ENCODE data around the gene PEDS1.
A peak's percentile ranks its signal among the peaks of the same experiment; 100 is the strongest.

PEDS1 gene

DNA sequence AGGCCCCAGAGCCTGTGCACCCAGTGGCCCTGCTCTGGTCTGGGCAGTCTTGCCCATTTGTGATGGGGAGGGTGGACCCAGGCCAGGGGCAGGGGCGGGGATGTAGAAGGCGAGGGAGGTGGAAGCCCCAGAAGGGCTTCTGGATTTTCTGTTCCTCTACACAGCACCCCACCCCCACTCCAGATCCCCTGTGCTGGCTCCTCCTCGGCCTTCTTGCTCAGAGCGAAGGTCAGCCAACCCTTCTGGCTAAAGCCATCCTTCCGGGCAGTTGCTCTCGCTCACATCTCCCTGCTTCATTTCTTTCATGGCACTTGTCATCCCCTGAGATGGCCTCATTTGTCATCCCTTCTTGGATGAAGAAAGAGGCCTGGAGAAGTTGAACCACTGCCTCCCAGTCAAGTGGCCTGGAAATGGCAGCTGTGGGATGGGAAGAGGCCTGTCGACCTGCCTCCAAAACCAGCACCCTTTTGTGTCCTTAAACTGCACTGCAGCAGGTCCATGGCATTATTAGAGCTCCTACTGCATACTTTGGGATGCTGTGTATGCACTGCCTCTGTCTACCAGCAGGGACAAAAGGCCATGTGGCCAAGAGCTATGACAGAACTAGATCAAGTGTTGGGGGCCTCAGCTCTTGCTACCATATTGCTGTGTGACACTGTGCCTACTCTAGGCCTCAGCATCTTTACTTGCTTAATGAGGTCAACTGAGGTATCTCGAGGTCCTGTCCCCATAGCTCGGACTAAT, 19.9 kb downstream of the PEDS1 start:
- no peak for DNase-seq

DNA sequence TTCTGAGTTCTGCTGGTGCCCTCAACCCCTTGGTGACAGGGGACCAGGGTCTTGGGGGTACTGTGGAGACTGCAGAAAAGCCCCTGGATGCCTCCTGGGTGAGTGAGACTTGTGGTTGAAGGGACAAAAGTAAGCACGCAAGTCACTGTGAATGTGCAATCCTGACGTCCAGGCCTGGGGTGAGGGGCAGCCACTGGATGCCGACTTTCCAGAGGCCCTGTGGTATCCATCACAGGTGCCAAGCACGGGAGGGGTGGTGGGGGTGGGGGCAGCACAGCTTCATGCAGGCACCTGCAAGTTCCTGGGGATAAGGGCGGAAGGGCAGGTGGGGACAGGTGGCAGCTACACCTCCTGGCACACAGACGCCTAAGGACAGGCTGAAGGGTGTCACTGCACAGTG, 20.5 kb downstream of the PEDS1 start:
- no peak for DNase-seq

- no peak for DNase-seq
These were observed 22.5 kb downstream of the PEDS1 start for GRCh38 chr20:50130995-50131394.

- no peak for DNase-seq
These were observed 23.2 kb downstream of the PEDS1 start for GRCh38 chr20:50130356-50130723.

- DNase-seq, result no peak
These were observed 23.7 kb downstream of the PEDS1 start for GRCh38 chr20:50129662-50130355.

DNA sequence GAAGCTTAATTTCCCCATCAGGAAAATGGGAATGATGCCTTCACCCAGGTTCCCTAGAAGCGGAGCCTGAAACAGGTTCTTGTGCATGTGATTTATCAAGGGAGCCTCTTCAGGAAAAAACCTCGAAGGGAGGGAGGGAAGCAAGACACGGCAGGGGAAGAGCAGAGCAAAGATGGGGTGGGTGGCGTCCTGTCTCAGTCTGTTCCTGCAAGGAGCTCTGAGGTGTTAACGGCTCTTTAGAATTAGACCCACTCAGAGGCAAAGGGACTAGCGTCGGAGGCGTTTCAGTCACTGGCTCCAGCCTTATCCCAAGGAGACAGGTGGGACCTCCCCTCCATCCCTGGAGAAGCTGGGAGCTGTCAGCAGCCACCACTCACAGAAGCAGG, 25.0 kb downstream of the PEDS1 start:
- DNase-seq, result no peak

GRCh38 chr20:50127587-50128519, 25.7 kb downstream of the PEDS1 start:
- no peak for DNase-seq

DNA sequence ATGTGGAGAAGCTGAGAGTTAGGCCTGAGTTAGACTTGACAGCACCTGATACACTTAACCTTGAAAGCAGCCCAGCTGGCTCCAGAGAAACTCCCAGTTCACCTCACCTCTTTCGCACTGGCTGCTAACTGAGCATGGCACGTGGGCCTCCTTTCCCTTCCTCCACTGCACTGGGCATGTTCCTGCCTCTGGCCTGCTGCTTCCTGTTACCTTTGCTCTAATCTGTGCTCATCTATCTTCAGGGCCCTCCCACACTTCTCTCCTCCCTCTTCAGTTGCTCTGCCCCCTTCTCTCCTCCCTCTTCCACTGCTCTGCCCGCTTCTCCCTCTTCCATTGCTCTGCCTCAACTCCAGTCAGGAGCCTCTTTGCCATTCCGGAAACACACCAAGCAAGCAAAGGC, 26.9 kb downstream of the PEDS1 start:
- no peak for DNase-seq

DNA sequence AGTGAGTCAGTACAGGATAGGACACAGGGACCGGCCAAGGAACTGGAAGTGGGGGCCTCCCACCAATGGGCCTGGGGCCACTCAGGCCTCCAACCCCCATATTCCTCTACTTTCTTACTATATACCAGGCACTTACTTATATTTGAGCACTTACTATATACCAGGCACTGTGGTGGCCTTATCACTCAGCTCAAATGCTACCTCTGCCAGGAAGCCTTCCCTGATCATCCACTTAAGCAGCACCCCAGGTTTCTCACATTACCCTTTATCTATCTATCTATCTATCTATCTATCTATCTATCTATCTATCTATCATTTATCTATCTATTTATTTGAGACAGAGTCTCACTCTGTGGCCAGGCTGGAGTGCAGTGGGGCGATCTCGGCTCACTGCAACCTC, 28.2 kb downstream of the PEDS1 start:
- DNase-seq, result no peak

DNA sequence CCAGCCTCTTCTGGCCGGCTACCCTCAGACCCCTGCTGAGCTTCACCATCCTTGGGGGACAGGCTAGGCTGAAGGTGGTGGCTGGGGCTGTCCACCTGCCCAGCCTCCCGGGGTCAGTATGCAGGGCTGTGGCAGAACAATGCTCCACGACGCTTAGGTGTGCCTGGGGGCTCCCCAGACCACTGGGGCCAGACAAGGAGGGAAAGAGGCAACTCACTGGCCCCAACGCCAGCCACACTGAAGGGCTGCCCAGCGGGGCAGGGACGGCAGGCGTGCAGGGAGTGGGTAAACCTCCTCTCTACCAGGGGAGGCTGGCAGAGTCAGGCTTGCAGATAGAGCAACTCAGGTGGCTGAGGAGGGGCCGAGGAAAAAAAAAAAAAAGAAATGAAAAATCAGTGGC, 29.0 kb downstream of the PEDS1 start:
- no peak for DNase-seq

- no peak for DNase-seq
These were observed 30.1 kb downstream of the PEDS1 start for GRCh38 chr20:50123418-50123817.

- DNase-seq, result no peak
These were observed 30.8 kb downstream of the PEDS1 start for GRCh38 chr20:50122763-50123162.

- DNase-seq, result no peak
These were observed 31.7 kb downstream of the PEDS1 start for GRCh38 chr20:50121858-50122271.

GRCh38 chr20:50120935-50121693, 32.4 kb downstream of the PEDS1 start:
- peak; percentile 72 for DNase-seq

DNA sequence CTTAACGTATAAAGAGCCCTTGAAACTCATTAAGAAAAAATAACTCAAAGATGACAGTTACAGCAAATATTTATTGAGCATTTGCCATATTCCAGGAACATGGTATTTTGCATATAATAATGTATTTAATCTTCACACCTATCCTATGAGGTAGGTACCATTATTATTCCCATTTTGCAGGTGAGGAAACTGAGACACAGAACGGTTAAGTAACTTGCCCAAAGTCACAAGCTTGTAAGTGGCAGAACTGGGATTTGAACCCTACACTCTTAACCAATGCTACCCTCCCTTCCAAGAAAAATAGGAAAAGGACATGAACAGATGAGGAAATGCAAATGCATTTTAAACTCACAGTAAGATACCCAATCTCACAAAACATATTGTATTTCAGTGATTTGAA, 35.3 kb downstream of the PEDS1 start:
- no peak for DNase-seq

DNA sequence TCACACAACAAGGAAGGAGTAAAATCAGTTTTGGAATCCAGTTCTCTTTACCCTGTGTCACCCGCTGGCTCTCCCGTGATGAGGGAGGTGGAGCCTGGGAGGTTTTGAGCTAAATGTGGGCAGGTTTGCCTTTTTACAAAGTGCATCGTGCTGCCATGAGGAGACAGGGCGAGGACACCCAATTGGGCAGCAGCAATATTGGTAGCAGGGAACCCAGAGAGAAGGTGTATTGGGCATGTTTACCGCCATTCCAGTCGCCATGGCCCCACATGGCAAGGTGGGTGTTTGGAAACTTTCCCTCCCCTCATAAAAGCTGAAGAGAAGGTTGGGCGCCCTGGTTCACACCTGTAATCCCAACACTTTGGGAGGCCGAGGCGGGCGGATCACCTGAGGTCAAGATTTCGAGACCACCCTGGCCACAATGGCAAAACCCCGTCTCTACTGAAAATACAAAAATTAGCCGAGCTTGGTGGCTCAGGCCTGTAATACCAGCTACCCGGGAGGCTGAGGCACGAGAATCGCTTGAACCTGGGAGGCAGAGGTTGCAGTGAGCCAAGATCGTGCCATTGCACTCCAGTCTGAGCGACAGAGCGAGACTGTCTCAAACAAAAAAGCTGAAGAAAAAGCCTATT, 37.0 kb downstream of the PEDS1 start:
- DNase-seq, result no peak

GRCh38 chr20:50115591-50116367, 37.7 kb downstream of the PEDS1 start:
- DNase-seq, result peak; percentile 99

DNA sequence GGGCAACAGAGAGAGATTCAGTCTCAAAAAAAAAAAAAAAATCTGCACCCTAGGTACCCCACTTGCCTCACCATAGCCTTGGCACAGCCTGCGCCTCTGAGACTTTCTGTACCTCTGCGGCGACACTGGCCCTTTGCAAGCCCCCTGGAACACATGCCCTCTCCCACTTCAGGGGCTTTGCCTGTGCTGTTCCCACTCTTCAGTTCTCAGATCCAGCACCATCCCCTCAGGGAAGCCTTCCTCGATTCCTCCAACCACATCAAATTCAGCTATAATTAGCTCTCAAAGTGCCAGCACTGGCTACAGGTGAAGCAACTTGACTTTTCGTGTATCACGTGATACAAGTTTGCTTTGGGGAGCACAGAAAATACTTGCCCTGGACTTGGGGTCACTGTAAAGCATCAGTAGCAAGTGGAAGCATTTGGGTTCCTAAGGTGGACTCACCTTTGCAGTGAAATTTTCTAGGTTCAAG, 38.4 kb downstream of the PEDS1 start:
- no peak for DNase-seq

DNA sequence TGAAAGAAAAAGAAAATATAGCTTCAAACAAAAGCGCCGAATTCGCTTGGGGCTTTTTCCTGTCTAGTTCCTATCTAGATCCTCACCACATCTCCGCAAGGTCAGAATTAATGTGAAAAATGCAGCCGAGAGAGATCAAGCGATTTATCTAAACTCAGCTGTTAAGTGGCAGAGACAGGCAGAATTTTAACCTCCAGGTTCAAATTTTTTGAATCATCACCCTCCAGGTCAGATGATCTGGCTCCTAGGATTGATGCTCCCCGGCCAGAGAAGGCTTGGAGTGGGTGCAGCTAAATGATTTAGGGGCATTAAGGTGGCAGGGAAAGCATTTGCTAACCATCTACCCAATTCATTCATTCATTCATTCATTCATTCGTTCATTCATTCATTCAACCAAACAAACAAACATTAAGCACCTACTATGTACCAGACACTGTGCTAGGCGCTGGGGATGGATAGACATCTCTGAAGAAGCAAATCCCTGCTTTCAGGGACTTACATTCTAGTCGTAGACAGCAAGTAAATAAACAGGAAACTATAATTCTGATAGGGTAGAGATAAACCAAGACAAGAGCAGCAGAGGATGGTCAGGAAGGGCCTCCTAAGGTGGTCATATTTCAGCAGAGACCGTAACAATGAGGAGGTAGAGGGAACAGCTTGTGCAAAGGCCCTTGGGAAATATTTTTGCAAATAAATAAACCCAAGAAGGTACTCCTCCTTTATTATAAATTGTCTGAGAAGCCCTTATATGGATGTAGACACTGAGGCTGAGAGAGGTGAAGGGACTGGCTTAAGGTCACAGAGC, 39.9 kb downstream of the PEDS1 start:
- DNase-seq, result peak; percentile 35

All from NCI-H345 (cell line).